Astrocyte of the cerebellum (primary cell): Measurements from ENCODE around the gene ZIM2.

Source experiments
- DNase-seq: peaks from one replicate; pipeline ENCODE4 v3.0.0-alpha.2; 2011; ENCODE audit warnings: low read depth
- H3K4me3 ChIP-seq: 2 replicates; pipeline ENCODE4 v1.5.1; 2011; ENCODE audit warnings: mild to moderate bottlenecking, low read depth, low read length, moderate library complexity
- CTCF ChIP-seq: IDR thresholded peaks from 2 replicates; pipeline ENCODE4 v1.5.1; 2012; ENCODE audit warnings: low read length, low read depth, moderate library complexity, mild to moderate bottlenecking; ENCODE audit errors: missing control alignments
- in situ Hi-C: cut with HindIII; loops from 2 replicates; pipeline ENCODE4 v1.10.0; 2017; ENCODE audit warnings: low sequenced_read_pairs

The ZIM2 gene

GRCh38 chr19:56725829-56726424, 114.6 kb downstream of the ZIM2 start:
- no peak overlapping the region for H3K4me3 ChIP-seq
- TF ChIP-seq CTCF = peak; percentile 15
- in situ Hi-C loops = no loop called here
- no peak for DNase-seq
